K562 (cell line): ENCODE measurements around the gene IDH3G. TPM values are rescaled to one million over a fixed set of nuclear protein-coding genes. Genes with fewer than 3 reads are reported as not detected.

Source experiments
- ATAC-seq: fragments of 200-7000 bp; cut with Tn5 transposase; 3 replicates; pipeline ENCODE4 v1.9.1; 2020; ENCODE audit warnings: moderate library complexity
- BruUV-seq: library from RNA; stranded (reverse); fragments of 400-500 nt; replicated peaks from 2 replicates; lab custom pipeline; 2021; lab: Mats Ljungman, UMichigan
- CTCF ChIA-PET: fragments of 300-600 bp; formaldehyde crosslinking; extraction: SDS; loops from one replicate; lab custom pipeline; 2021; ENCODE audit warnings: low intra/inter-chr PET ratio; lab: Yijun Ruan, JAX
- POLR2A ChIA-PET: fragments of 300-600, 350-650 bp; sonication (Branson Sonifier 250); formaldehyde crosslinking; extraction: SDS; loops from one replicate; lab custom pipeline; 2021; ENCODE audit warnings: antibody characterized with exemption, inconsistent platforms; lab: Yijun Ruan, JAX
- DNase-seq, 4 experiments: peaks; one replicate each; pipeline versions ENCODE4 v3.0.0 to v3.0.0-alpha.2; 2011 to 2018; ENCODE audit warnings: low spot score in 3 of 4, mixed read lengths in 3 of 4; ENCODE audit errors: extremely low read depth in 1 of 4
- FAIRE-seq: peaks from 2 replicates; lab custom pipeline; 2011; peaks lifted over from hg19 to GRCh38; lab: Jason Lieb, UNC
- H2AFZ ChIP-seq: 2 replicates; pipeline ENCODE4 v1.6.0; 2011; ENCODE audit warnings: low read depth, low read length, control low read depth, inconsistent platforms
- H3K27ac ChIP-seq: fragments of 200-600 bp; 3 replicates; pipeline ENCODE4 v1.8.0; 2011; ENCODE audit warnings: low read depth, mild to moderate bottlenecking, control low read depth, inconsistent platforms, low read length, moderate library complexity, mixed read lengths; ENCODE audit errors: extremely low read depth
- H3K27me3 ChIP-seq, 2 experiments: fragments of 300-600 bp in 1 of 2; 2 replicates in 1 of 2; 3 replicates in 1 of 2; pipeline versions ENCODE4 v1.6.0 to v1.8.0; 2011; ENCODE audit warnings: inconsistent platforms in 2 of 2, low read length in 2 of 2, mild to moderate bottlenecking in 1 of 2, mixed read lengths in 1 of 2, moderate library complexity in 1 of 2; ENCODE audit not compliant: control insufficient read depth in 2 of 2, insufficient read depth in 2 of 2
- H3K36me3 ChIP-seq: fragments of 300-600 bp; 3 replicates; pipeline ENCODE4 v1.8.0; 2011; ENCODE audit warnings: mild to moderate bottlenecking, low read length, inconsistent platforms; ENCODE audit not compliant: control insufficient read depth, insufficient read depth
- H3K4me1 ChIP-seq, 2 experiments: fragments of 200-600 bp in 1 of 2; replicated peaks in 1 of 2; 2 replicates in 1 of 2; 3 replicates in 1 of 2; pipeline versions ENCODE4 v1.5.1 to v1.8.0; 2011; ENCODE audit warnings: inconsistent platforms in 2 of 2, low read length in 2 of 2, mild to moderate bottlenecking in 1 of 2, mixed read lengths in 1 of 2, moderate library complexity in 1 of 2; ENCODE audit not compliant: control insufficient read depth in 2 of 2, insufficient read depth in 2 of 2
- H3K4me2 ChIP-seq: 2 replicates; pipeline ENCODE4 v1.6.1; 2011; ENCODE audit warnings: low read length, control low read depth, inconsistent platforms, mixed read lengths; ENCODE audit not compliant: insufficient read depth
- H3K4me3 ChIP-seq: fragments of 200-600 bp; sonication (generic), shearing (Covaris generic); 2 replicates; pipeline ENCODE4 v1.5.1; 2016; ENCODE audit warnings: control low read depth, inconsistent platforms
- H3K79me2 ChIP-seq: fragments of 200-600 bp; 3 replicates; pipeline ENCODE4 v1.8.0; 2011; ENCODE audit warnings: low read length, inconsistent platforms; ENCODE audit not compliant: control insufficient read depth, insufficient read depth
- H3K9ac ChIP-seq, 2 experiments: 2 replicates each; pipeline versions ENCODE4 v1.6.0 to v1.6.1; 2011; ENCODE audit warnings: low read depth in 2 of 2, low read length in 2 of 2, control low read depth in 1 of 2, inconsistent platforms in 1 of 2, mild to moderate bottlenecking in 1 of 2, mixed read lengths in 1 of 2; ENCODE audit not compliant: insufficient read depth in 1 of 2
- H3K9me1 ChIP-seq: one replicate; pipeline ENCODE4 v1.6.0; 2011; ENCODE audit warnings: inconsistent platforms, mild to moderate bottlenecking, low read length, moderate library complexity; ENCODE audit not compliant: control insufficient read depth, insufficient read depth
- H3K9me3 ChIP-seq: replicated peaks from 2 replicates; pipeline ENCODE4 v1.5.1; 2011; ENCODE audit warnings: low read depth, low read length, inconsistent platforms; ENCODE audit not compliant: control insufficient read depth, insufficient read depth
- H4K20me1 ChIP-seq: replicated peaks from 2 replicates; pipeline ENCODE4 v1.6.1; 2011; ENCODE audit warnings: low read length, inconsistent platforms, mixed read lengths; ENCODE audit not compliant: control insufficient read depth, insufficient read depth
- BRD4 ChIP-seq: fragments of 200-600 bp; sonication (generic); IDR thresholded peaks from 2 replicates; pipeline ENCODE4 v1.6.1; 2017; ENCODE audit warnings: inconsistent platforms
- E2F6 ChIP-seq, 2 experiments: IDR thresholded peaks; 2 replicates each; pipeline ENCODE4 v1.6.1; 2011; ENCODE audit warnings: borderline replicate concordance in 1 of 2, control low read depth in 1 of 2, low read depth in 1 of 2, low read length in 1 of 2, mild to moderate bottlenecking in 1 of 2, mixed read lengths in 1 of 2, moderate library complexity in 1 of 2; ENCODE audit not compliant: insufficient read depth in 1 of 2, insufficient read length in 1 of 2, poor library complexity in 1 of 2, severe bottlenecking in 1 of 2; ENCODE audit errors: extremely low read depth in 1 of 2
- POLR2A ChIP-seq: fragments of 450-650 bp; conservative IDR thresholded peaks from 2 replicates; pipeline ENCODE4 v1.6.1; 2016
- RBFOX2 ChIP-seq: fragments of 200-400 bp; formaldehyde crosslinking; IDR thresholded peaks from 2 replicates; pipeline ENCODE4 v1.6.1; 2017; ENCODE audit warnings: low read depth, mild to moderate bottlenecking, low read length, moderate library complexity
- RBM22 ChIP-seq: fragments of 200-400 bp; formaldehyde crosslinking; IDR thresholded peaks from 2 replicates; pipeline ENCODE4 v1.6.1; 2018; ENCODE audit warnings: low read length, low read depth; ENCODE audit not compliant: poor library complexity, severe bottlenecking
- SMARCB1 ChIP-seq: IDR thresholded peaks from 2 replicates; pipeline ENCODE4 v1.6.1; 2011; ENCODE audit warnings: improper control_type of control experiment, low read depth; ENCODE audit not compliant: insufficient read length
- WGBS: fragments of 100-300 bp; shearing (Covaris generic); methylation state at CpG from one replicate; pipeline ENCODE4 v1.1.6; 2016; ENCODE audit warnings: low coverage, mixed read lengths; ENCODE audit not compliant: insufficient coverage; ENCODE audit errors: missing lambda C conversion rate; 5-methylcytosine and 5-hydroxymethylcytosine counted together
- in situ Hi-C: fragments of 300-500 bp; cut with MboI; formaldehyde crosslinking; loops from 4 replicates; pipeline ENCODE4 v1.15.0; 2018; ENCODE audit warnings: inconsistent platforms, mixed read lengths
- intact Hi-C: fragments of 100-400 bp; cut with micrococcal nuclease; formaldehyde crosslinking; loops from 2 replicates; pipeline ENCODE4 v1.14.2; 2022
- polyA plus RNA-seq, 8 experiments: library from polyadenylated mRNA; depleted of rRNA in 4 of 8; stranded (reverse) in 5 of 8; unstranded in 3 of 8; fragments of >200 nt; fragmentation: Nextera tagmentation in 2 of 8; fragmentation: Illumina TruSeq in 1 of 8; extraction: Ambion mirVana in 2 of 8; extraction: Trizol in 1 of 8; gene quantifications; 2 replicates each; pipeline versions ENCODE4 v1.2.1 to v1.2.3, GENCODE V29; 2011 to 2014; ENCODE audit warnings: inconsistent platforms in 1 of 8, missing spikeins in 1 of 8
- total RNA-seq, 7 experiments: library from RNA; depleted of rRNA in 6 of 7; stranded (reverse); fragments of >200 nt in 6 of 7; fragmentation: Illumina TruSeq in 2 of 7; extraction: Trizol in 2 of 7; gene quantifications; 2 replicates each; pipeline versions ENCODE4 v1.2.1 to v1.2.3, GENCODE V29; 2011 to 2021; ENCODE audit warnings: low replicate concordance in 1 of 7
- TF ChIP-seq, protein P1 (sequence below), 2 experiments: fragments of 200-800 bp in 1 of 2; sonication (Bioruptor generic) in 1 of 2; sonication (generic) in 1 of 2; formaldehyde crosslinking in 1 of 2; IDR thresholded peaks in 1 of 2; conservative IDR thresholded peaks in 1 of 2; 2 replicates each; pipeline versions ENCODE4 v1.5.0 to v1.6.1; 2016 to 2020; ENCODE audit warnings: missing compliant biosample characterization in 1 of 2, missing genetic modification characterization in 1 of 2, missing genetic modification reagents in 1 of 2
- TF ChIP-seq, protein P2 (sequence below): sonication (generic); formaldehyde crosslinking; IDR thresholded peaks from 2 replicates; pipeline ENCODE4 v1.8.0; 2022; ENCODE audit warnings: mild to moderate bottlenecking, missing genetic modification reagents, borderline replicate concordance

The IDH3G gene
- total and polyA plus RNA-seq, 9 of the 15 experiments (the other 6 are each of a cell fraction or from before 2014, with no cell fraction given): 24.3 to 72.5 (median 37.9) TPM

GRCh38 chrX:153800746-153801145, 6.6 kb upstream of the IDH3G start:
- BruUV-seq: no TSS peak
- Histone ChIP-seq H3K27me3 (peaks cover 0 to 3% of the 10 kb centered on the region in 2 experiments; a peak in 3 of 5 replicates), H3K9me3 (no peaks in the 10 kb centered on the region), H3K36me3 (peaks cover 37% of the 10 kb centered on the region; the same call in 1 of the 3 replicates), H3K9ac (no peak overlapping the region), H3K9me1 (no peaks in the 10 kb centered on the region), H4K20me1 (no peaks in the 10 kb centered on the region; the same call in 1 of the 2 replicates), H3K4me3 (no peak overlapping the region), H3K79me2 (peaks cover 10% of the 10 kb centered on the region), H2AFZ (no peak overlapping the region), H3K27ac (no peak overlapping the region), H3K4me2 (no peak overlapping the region), H3K4me1 (peaks cover 2 to 51% of the 10 kb centered on the region in 2 experiments; a peak in 3 of 5 replicates)
- FAIRE-seq (no peak), ATAC-seq (no peak), DNase-seq (no peak)
- in situ Hi-C loops: no loop called here
- WGBS: 44% methylated on average over 6 of the region's 7 CpGs
- intact Hi-C loops: no loop called here
- TF ChIP-seq POLR2A (peak; percentile 10; the same call in 1 of the 2 replicates), E2F6 (IDR thresholded peaks at IDR 0.05; ENCODE audit: borderline replicate concordance in 1 of 2, extremely low read depth in 1 of 2, insufficient read depth in 1 of 2, insufficient read length in 1 of 2, low read depth in 1 of 2, low read length in 1 of 2, poor library complexity in 1 of 2, severe bottlenecking in 1 of 2) (no peak)
- CTCF ChIA-PET: no interaction called here
- POLR2A ChIA-PET: interaction anchor here (0.6 kb wide), 1 partner anchor 220 kb away, joined by 3 read pairs; no protein-coding TSS in a partner anchor

GRCh38 chrX:153800177-153800722, 6.1 kb upstream of the IDH3G start:
- Histone ChIP-seq H3K9me3 (no peaks in the 10 kb centered on the region), H3K27ac (no peak overlapping the region), H3K9ac (no peak overlapping the region; a peak in 1 of 4 replicates), H3K79me2 (peaks cover 15% of the 10 kb centered on the region), H4K20me1 (no peaks in the 10 kb centered on the region), H3K27me3 (no peaks in the 10 kb centered on the region), H3K36me3 (peaks cover 39% of the 10 kb centered on the region; the same call in 1 of the 3 replicates), H3K4me3 (no peak overlapping the region), H3K4me2 (no peak overlapping the region), H3K9me1 (no peaks in the 10 kb centered on the region), H3K4me1 (peaks cover 6 to 50% of the 10 kb centered on the region in 2 experiments; a peak in 3 of 5 replicates), H2AFZ (no peak overlapping the region)
- ChIA-PET CTCF (no interaction called here), POLR2A (interaction anchor here (0.6 to 0.8 kb wide), 2 partner anchors 8 to 220 kb away, joined by 3 to 4 read pairs; no protein-coding TSS in a partner anchor)
- BruUV-seq: no TSS peak
- peak; percentile 9; the same call in 2 of the 3 replicates for ATAC-seq
- WGBS: 20% methylated on average over 2 of the region's 16 CpGs
- DNase-seq: no peak
- in situ Hi-C loops: no loop called here
- FAIRE-seq: no peak
- intact Hi-C loops: no loop called here
- TF ChIP-seq, protein P1, sequence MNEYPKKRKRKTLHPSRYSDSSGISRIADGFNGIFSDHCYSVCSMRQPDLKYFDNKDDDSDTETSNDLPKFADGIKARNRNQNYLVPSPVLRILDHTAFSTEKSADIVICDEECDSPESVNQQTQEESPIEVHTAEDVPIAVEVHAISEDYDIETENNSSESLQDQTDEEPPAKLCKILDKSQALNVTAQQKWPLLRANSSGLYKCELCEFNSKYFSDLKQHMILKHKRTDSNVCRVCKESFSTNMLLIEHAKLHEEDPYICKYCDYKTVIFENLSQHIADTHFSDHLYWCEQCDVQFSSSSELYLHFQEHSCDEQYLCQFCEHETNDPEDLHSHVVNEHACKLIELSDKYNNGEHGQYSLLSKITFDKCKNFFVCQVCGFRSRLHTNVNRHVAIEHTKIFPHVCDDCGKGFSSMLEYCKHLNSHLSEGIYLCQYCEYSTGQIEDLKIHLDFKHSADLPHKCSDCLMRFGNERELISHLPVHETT (CRISPR knock-in tag; conservative IDR thresholded peaks at IDR 0.05 in 1 of 2, IDR thresholded peaks at IDR 0.05 in 1 of 2): no peak
- TF ChIP-seq, protein P2, sequence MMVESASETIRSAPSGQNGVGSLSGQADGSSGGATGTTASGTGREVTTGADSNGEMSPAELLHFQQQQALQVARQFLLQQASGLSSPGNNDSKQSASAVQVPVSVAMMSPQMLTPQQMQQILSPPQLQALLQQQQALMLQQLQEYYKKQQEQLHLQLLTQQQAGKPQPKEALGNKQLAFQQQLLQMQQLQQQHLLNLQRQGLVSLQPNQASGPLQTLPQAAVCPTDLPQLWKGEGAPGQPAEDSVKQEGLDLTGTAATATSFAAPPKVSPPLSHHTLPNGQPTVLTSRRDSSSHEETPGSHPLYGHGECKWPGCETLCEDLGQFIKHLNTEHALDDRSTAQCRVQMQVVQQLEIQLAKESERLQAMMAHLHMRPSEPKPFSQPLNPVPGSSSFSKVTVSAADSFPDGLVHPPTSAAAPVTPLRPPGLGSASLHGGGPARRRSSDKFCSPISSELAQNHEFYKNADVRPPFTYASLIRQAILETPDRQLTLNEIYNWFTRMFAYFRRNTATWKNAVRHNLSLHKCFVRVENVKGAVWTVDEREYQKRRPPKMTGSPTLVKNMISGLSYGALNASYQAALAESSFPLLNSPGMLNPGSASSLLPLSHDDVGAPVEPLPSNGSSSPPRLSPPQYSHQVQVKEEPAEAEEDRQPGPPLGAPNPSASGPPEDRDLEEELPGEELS (CRISPR knock-in tag): no peak
- TF ChIP-seq BRD4: no peak
- peak; percentile 40 for TF ChIP-seq RBM22
- TF ChIP-seq RBFOX2: peak; percentile 59
- TF ChIP-seq POLR2A: peak; percentile 29; the same call in 1 of the 2 replicates
- TF ChIP-seq SMARCB1: no peak
